Measurements from ENCODE around the gene THUMPD2.

The THUMPD2 gene

DNA sequence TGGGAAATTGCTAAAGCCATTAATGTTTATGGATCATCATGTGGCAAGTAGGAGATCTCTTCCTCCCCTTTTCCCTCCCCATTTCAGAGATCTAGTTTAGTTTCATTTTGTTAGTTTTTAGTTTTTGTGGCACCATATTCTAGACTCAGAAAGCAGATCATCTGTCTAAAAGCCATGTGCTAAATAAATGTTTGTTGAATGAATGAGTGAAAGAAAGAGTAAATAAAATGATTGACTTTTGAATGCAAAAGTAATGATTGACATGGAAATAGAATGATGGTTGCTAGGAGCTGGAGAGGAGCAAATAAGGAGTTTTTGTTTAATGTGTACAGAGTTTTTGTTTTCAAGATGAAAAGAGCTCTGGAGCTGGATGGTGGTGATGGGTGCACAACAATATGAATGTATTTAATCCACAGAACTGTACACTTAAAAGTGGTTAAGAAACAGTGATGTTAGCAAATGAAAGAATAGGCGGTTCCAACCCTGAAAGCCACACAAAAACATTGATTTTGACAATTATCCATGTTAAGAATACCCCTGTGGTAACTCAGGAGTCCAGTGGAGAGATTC, 89.7 kb downstream of the THUMPD2 start:
- H3K4me3 ChIP-seq (ENCODE audit: low read depth, low read length), result no peak overlapping the region
- TF ChIP-seq, protein P1, sequence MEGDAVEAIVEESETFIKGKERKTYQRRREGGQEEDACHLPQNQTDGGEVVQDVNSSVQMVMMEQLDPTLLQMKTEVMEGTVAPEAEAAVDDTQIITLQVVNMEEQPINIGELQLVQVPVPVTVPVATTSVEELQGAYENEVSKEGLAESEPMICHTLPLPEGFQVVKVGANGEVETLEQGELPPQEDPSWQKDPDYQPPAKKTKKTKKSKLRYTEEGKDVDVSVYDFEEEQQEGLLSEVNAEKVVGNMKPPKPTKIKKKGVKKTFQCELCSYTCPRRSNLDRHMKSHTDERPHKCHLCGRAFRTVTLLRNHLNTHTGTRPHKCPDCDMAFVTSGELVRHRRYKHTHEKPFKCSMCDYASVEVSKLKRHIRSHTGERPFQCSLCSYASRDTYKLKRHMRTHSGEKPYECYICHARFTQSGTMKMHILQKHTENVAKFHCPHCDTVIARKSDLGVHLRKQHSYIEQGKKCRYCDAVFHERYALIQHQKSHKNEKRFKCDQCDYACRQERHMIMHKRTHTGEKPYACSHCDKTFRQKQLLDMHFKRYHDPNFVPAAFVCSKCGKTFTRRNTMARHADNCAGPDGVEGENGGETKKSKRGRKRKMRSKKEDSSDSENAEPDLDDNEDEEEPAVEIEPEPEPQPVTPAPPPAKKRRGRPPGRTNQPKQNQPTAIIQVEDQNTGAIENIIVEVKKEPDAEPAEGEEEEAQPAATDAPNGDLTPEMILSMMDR (IDR thresholded peaks at IDR 0.05; ENCODE audit: low read depth, low read length, missing control alignments), result no peak
- no peak for DNase-seq (ENCODE audit: low read depth)

DNA sequence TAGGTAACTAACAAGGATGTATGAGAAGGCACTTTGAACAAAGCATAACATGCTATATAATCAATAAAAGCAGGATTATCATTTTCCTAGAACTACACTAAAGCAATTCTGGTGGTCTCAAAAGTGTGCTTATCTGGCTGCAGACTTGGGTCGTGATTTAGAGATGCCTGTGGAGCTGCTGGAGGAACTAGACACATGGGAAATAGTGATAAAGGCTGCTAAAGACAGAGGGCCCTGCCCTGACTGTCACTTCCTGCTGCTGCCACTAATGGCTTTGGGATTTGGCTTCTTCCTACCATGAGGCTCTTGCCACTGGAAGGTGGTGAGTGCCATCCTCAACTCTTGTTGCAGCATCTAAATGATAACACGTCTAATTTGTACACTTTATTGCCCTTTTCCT, 90.9 kb downstream of the THUMPD2 start:
- TF ChIP-seq, protein P1 (IDR thresholded peaks at IDR 0.05; ENCODE audit: low read depth, low read length, missing control alignments), result no peak
- H3K4me3 ChIP-seq (ENCODE audit: low read depth, low read length), result no peak overlapping the region
- no peak for DNase-seq (ENCODE audit: low read depth)

DNA sequence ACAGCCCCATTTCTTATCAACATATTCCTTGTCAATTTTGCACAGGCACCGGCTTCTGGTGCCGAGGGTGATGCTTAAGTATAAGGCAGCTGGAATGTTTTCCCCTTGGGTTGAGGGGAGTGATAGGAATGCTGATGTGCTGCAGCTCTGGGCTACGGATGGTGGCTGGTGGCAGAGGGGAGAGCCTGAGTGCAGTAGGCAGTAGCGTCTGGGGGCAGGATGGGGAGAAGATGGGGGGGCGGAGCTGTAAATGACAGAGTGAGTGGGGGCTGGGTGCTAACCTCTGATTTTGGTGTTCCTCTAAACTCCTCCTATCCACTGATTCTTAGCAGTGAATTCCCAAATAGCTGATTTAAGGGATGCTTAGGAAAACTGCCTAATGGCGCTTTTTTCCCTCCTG, 92.6 kb downstream of the THUMPD2 start:
- TF ChIP-seq, protein P1 (IDR thresholded peaks at IDR 0.05; ENCODE audit: low read depth, low read length, missing control alignments), result no peak
- H3K4me3 ChIP-seq (ENCODE audit: low read depth, low read length), result no peak overlapping the region
- DNase-seq (ENCODE audit: low read depth), result no peak

All from GM12864 (cell line).